H9 (cell line): ENCODE measurements around the gene DNAH11. TPM values are rescaled to one million over a fixed set of nuclear protein-coding genes. Genes with fewer than 3 reads are reported as not detected.

Source experiments
- DNase-seq: peaks from one replicate; pipeline ENCODE4 v3.0.0-alpha.2; 2017
- H2AFZ ChIP-seq: one replicate; pipeline ENCODE4 v1.6.1; 2013; ENCODE audit warnings: mild to moderate bottlenecking, low read length, control low read depth, moderate library complexity
- H2AK5ac ChIP-seq: 2 replicates; pipeline ENCODE4 v1.6.1; 2013; ENCODE audit warnings: low read length, control low read depth, mixed read lengths; ENCODE audit not compliant: insufficient read length
- H2BK120ac ChIP-seq: one replicate; pipeline ENCODE4 v1.6.1; 2013; ENCODE audit warnings: low read depth, mild to moderate bottlenecking, low read length, control low read depth, inconsistent platforms; ENCODE audit not compliant: poor library complexity, severe bottlenecking
- H2BK12ac ChIP-seq: 2 replicates; pipeline ENCODE4 v1.6.1; 2013; ENCODE audit warnings: low read length, control low read depth, mixed read lengths, low read depth; ENCODE audit not compliant: insufficient read length
- H2BK15ac ChIP-seq: 2 replicates; pipeline ENCODE4 v1.6.1; 2013; ENCODE audit warnings: low read depth, low read length, control low read depth
- H2BK20ac ChIP-seq: one replicate; pipeline ENCODE4 v1.6.1; 2013; ENCODE audit warnings: low read depth, mild to moderate bottlenecking, low read length, control low read depth, inconsistent platforms; ENCODE audit not compliant: poor library complexity, severe bottlenecking
- H2BK5ac ChIP-seq: 2 replicates; pipeline ENCODE4 v1.6.1; 2013; ENCODE audit warnings: low read length, control low read depth, mixed read lengths; ENCODE audit not compliant: insufficient read length
- H3K14ac ChIP-seq: 2 replicates; pipeline ENCODE4 v1.6.1; 2013; ENCODE audit warnings: low read length, control low read depth; ENCODE audit not compliant: insufficient read depth
- H3K18ac ChIP-seq: 2 replicates; pipeline ENCODE4 v1.6.1; 2013; ENCODE audit warnings: low read depth, mild to moderate bottlenecking, mixed read lengths, low read length, control low read depth; ENCODE audit not compliant: insufficient read length
- H3K23ac ChIP-seq: 2 replicates; pipeline ENCODE4 v1.6.1; 2013; ENCODE audit warnings: low read length, control low read depth, mixed read lengths, low read depth; ENCODE audit not compliant: insufficient read length
- H3K23me2 ChIP-seq: 2 replicates; pipeline ENCODE4 v1.6.1; 2013; ENCODE audit warnings: low read depth, mild to moderate bottlenecking, mixed read lengths, low read length, control low read depth; ENCODE audit not compliant: insufficient read length, poor library complexity, severe bottlenecking
- H3K27ac ChIP-seq: 2 replicates; pipeline ENCODE4 v1.5.1; 2013; ENCODE audit warnings: low read length, control low read depth, mixed read lengths, low read depth; ENCODE audit not compliant: insufficient read length
- H3K27me3 ChIP-seq: 2 replicates; pipeline ENCODE4 v1.6.1; 2013; ENCODE audit warnings: low read length, control low read depth, inconsistent platforms; ENCODE audit not compliant: insufficient read depth
- H3K4ac ChIP-seq: 2 replicates; pipeline ENCODE4 v1.6.1; 2013; ENCODE audit warnings: low read depth, mild to moderate bottlenecking, control low read depth, inconsistent platforms, low read length, moderate library complexity
- H3K4me1 ChIP-seq: 2 replicates; pipeline ENCODE4 v1.6.1; 2013; ENCODE audit warnings: low read length, control low read depth, inconsistent platforms; ENCODE audit not compliant: insufficient read depth
- H3K4me2 ChIP-seq: 2 replicates; pipeline ENCODE4 v1.6.1; 2013; ENCODE audit warnings: low read length, control low read depth, mixed read lengths; ENCODE audit not compliant: insufficient read length, insufficient read depth
- H3K56ac ChIP-seq: 2 replicates; pipeline ENCODE4 v1.6.1; 2013; ENCODE audit warnings: low read depth, mild to moderate bottlenecking, mixed read lengths, low read length, control low read depth; ENCODE audit not compliant: insufficient read length
- H3K79me1 ChIP-seq: 2 replicates; pipeline ENCODE4 v1.6.1; 2013; ENCODE audit warnings: low read depth, mild to moderate bottlenecking, moderate library complexity, low read length, control low read depth, inconsistent platforms; ENCODE audit not compliant: insufficient read depth, poor library complexity, severe bottlenecking
- H3K79me2 ChIP-seq: 2 replicates; pipeline ENCODE4 v1.6.1; 2013; ENCODE audit warnings: low read length, control low read depth, inconsistent platforms; ENCODE audit not compliant: insufficient read depth
- H3K9ac ChIP-seq: 2 replicates; pipeline ENCODE4 v1.6.1; 2013; ENCODE audit warnings: low read length, control low read depth, mixed read lengths; ENCODE audit not compliant: insufficient read length; ENCODE audit errors: extremely low read depth
- H3K9me3 ChIP-seq: one replicate; pipeline ENCODE4 v1.6.1; 2013; ENCODE audit warnings: low read depth, low read length, inconsistent platforms; ENCODE audit not compliant: control insufficient read depth
- H3T11ph ChIP-seq: one replicate; pipeline ENCODE4 v1.6.1; 2013; ENCODE audit warnings: mild to moderate bottlenecking, low read length, control low read depth, inconsistent platforms
- H4K20me1 ChIP-seq: one replicate; pipeline ENCODE4 v1.6.1; 2013; ENCODE audit not compliant: control insufficient read depth, insufficient read length, insufficient read depth
- H4K5ac ChIP-seq: 2 replicates; pipeline ENCODE4 v1.6.1; 2013; ENCODE audit warnings: low read depth, mild to moderate bottlenecking, mixed read lengths, low read length, control low read depth; ENCODE audit not compliant: insufficient read length
- H4K8ac ChIP-seq: replicated peaks from 2 replicates; pipeline ENCODE4 v1.6.1; 2013; ENCODE audit warnings: low read length, control low read depth, mixed read lengths, low read depth; ENCODE audit not compliant: insufficient read length
- H4K91ac ChIP-seq: 2 replicates; pipeline ENCODE4 v1.6.1; 2013; ENCODE audit warnings: low read depth, mild to moderate bottlenecking, moderate library complexity, mixed read lengths, low read length, control low read depth; ENCODE audit not compliant: insufficient read length
- H3K27ac Mint-ChIP-seq, 3 experiments: 2 replicates in 2 of 3; 3 replicates in 1 of 3; pipeline ENCODE4 v1.8.0; 2020 to 2021; ENCODE audit warnings: mixed read lengths in 3 of 3, mild to moderate bottlenecking in 1 of 3, moderate library complexity in 1 of 3
- H3K27me3 Mint-ChIP-seq: 2 replicates; pipeline ENCODE4 v1.8.0; 2021; ENCODE audit warnings: low read depth, mild to moderate bottlenecking, moderate library complexity, mixed read lengths
- H3K36me3 Mint-ChIP-seq, 3 experiments: 2 replicates in 2 of 3; 3 replicates in 1 of 3; pipeline ENCODE4 v1.8.0; 2020 to 2021; ENCODE audit warnings: low read depth in 3 of 3, mixed read lengths in 3 of 3; ENCODE audit not compliant: insufficient read depth in 1 of 3
- H3K4me1 Mint-ChIP-seq, 2 experiments: 2 replicates each; pipeline ENCODE4 v1.8.0; 2020; ENCODE audit warnings: mixed read lengths in 2 of 2
- H3K4me3 Mint-ChIP-seq, 2 experiments: 2 replicates in 1 of 2; 3 replicates in 1 of 2; pipeline ENCODE4 v1.8.0; 2020 to 2021; ENCODE audit warnings: mild to moderate bottlenecking in 2 of 2, mixed read lengths in 2 of 2, moderate library complexity in 1 of 2
- H3K9me3 Mint-ChIP-seq, 2 experiments: 2 replicates in 1 of 2; 3 replicates in 1 of 2; pipeline ENCODE4 v1.8.0; 2020; ENCODE audit warnings: mild to moderate bottlenecking in 2 of 2, mixed read lengths in 2 of 2, moderate library complexity in 1 of 2
- WGBS: extraction: QIAGEN DNeasy Blood & Tissue Kit; methylation state at CpG from one replicate; pipeline ENCODE4 v1.1.7; 2013; ENCODE audit warnings: missing lambda C conversion rate, low lambda C conversion rate, mixed read lengths; ENCODE audit not compliant: insufficient read length; ENCODE audit errors: extremely low coverage; 5-methylcytosine and 5-hydroxymethylcytosine counted together
- total RNA-seq: library from RNA; stranded (reverse); gene quantifications from 2 replicates; pipeline ENCODE4 v1.2.1, GENCODE V29; 2021
- TF ChIP-seq, protein P1 (sequence below): fragments of 200-600 bp; sonication (generic); conservative IDR thresholded peaks from 3 replicates; pipeline ENCODE4 v1.8.0; 2021; ENCODE audit warnings: antibody characterized with exemption, mild to moderate bottlenecking

The DNAH11 gene
- total RNA-seq, 1 experiment from 2014 or later: 2.5 TPM

GRCh38 chr7:21722371-21722770 is 179.5 kb downstream of the DNAH11 start:
- no peak overlapping the region for H2AK5ac ChIP-seq
- Mint-ChIP-seq H3K27ac (no peak overlapping the region), H3K4me1 (no peaks in the 10 kb centered on the region), H3K4me3 (no peak overlapping the region), H3K9me3 (peaks cover 0 to 1% of the 10 kb centered on the region in 2 experiments; a peak in 2 of 5 replicates), H3K36me3 (peaks cover 0 to 1% (median 0%) of the 10 kb centered on the region in 3 experiments; a peak in 1 of 7 replicates), H3K27me3 (no peaks in the 10 kb centered on the region)
- H4K91ac ChIP-seq: no peak overlapping the region
- H3K4ac ChIP-seq: no peak overlapping the region
- H4K20me1 ChIP-seq: no peaks in the 10 kb centered on the region
- no peaks in the 10 kb centered on the region for H3K9me3 ChIP-seq
- H3K56ac ChIP-seq: no peak overlapping the region
- H3K4me2 ChIP-seq: no peak overlapping the region
- H3K4me1 ChIP-seq: no peaks in the 10 kb centered on the region
- H2BK12ac ChIP-seq: no peak overlapping the region
- H3K18ac ChIP-seq: no peak overlapping the region
- no peak overlapping the region for H2BK120ac ChIP-seq
- H3K79me2 ChIP-seq: no peaks in the 10 kb centered on the region
- no peak overlapping the region for H2BK20ac ChIP-seq
- no CpG with 5 or more reads among the region's 4 CpGs for WGBS
- DNase-seq: no peak
- no peak overlapping the region for H4K8ac ChIP-seq
- TF ChIP-seq, protein P1, sequence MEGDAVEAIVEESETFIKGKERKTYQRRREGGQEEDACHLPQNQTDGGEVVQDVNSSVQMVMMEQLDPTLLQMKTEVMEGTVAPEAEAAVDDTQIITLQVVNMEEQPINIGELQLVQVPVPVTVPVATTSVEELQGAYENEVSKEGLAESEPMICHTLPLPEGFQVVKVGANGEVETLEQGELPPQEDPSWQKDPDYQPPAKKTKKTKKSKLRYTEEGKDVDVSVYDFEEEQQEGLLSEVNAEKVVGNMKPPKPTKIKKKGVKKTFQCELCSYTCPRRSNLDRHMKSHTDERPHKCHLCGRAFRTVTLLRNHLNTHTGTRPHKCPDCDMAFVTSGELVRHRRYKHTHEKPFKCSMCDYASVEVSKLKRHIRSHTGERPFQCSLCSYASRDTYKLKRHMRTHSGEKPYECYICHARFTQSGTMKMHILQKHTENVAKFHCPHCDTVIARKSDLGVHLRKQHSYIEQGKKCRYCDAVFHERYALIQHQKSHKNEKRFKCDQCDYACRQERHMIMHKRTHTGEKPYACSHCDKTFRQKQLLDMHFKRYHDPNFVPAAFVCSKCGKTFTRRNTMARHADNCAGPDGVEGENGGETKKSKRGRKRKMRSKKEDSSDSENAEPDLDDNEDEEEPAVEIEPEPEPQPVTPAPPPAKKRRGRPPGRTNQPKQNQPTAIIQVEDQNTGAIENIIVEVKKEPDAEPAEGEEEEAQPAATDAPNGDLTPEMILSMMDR: peak; percentile 55
- H3K23ac ChIP-seq: no peak overlapping the region
- H2BK5ac ChIP-seq: no peak overlapping the region
- no peak overlapping the region for H3K9ac ChIP-seq
- no peak overlapping the region for H2AFZ ChIP-seq
- H2BK15ac ChIP-seq: no peak overlapping the region
- no peak overlapping the region for H3T11ph ChIP-seq
- H3K23me2 ChIP-seq: no peaks in the 10 kb centered on the region
- no peak overlapping the region for H3K27ac ChIP-seq
- H3K79me1 ChIP-seq: no peaks in the 10 kb centered on the region
- H3K27me3 ChIP-seq: no peaks in the 10 kb centered on the region
- no peak overlapping the region for H3K14ac ChIP-seq
- no peak overlapping the region for H4K5ac ChIP-seq
